ENCODE results near the gene PFDN1. TPM values are rescaled to one million over a fixed set of nuclear protein-coding genes. Genes with fewer than 3 reads are reported as not detected.

PFDN1 gene
- total and polyA plus RNA-seq, 7 donors = 35.9 to 115 (median 55.0) TPM

DNA sequence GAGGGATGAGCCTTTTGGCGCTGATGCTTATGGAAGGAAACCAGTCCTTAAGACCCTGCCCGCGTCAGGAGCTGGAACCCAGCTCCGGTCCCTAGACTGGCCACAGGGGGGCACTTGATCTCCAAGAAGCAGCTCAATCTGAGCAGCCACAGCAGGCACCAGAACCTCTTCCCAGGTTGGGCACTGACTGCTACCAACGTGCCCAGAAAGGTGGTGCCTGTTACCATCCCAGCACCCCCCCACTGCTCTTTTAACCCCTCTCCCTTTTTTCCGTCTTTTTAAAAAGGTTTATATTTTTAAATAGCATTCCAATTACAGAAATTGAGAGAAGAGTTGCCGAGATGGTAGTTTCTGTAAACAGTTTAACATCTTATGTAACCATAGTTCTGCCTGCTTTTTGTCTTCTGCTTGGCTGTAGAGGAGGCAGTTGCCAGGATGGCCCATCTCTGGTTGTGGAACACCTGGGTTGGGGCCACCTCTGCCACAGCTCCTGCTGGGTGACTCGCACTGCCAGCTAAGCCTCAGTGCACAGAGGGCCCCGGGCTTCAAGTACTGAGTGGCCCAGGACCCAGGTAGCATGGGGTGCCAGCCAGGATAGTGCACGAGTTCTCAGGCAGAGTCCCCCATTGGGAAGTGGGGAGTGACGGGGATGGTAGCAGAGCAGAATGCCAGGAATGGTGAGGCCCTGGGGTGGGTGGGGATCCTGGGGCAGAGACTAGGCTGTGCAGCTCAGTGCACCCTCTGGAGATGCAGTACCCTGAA, 62.8 kb downstream of the PFDN1 start:
- intact Hi-C loops (cut with DNase I) = loop anchor here (5.0 to 10.0 kb wide), 4 partner anchors 55 to 327 kb away; partner anchors contain the start of gene HBEGF (in 1 of the 2)
- 45 to 57% (median 48%) methylated on average over 11 of the region's 11 CpGs for WGBS, 3 donors
- peak overlapping the region; percentile 88 for H3K27ac ChIP-seq
- peak; percentile 64 to 77 for DNase-seq
- H3K27me3 ChIP-seq (ENCODE audit: insufficient read depth in 3 of 3, low read length in 2 of 3) = no peaks in the 10 kb centered on the region
- peaks cover 0 to 13% of the 10 kb centered on the region in 2 donors for H3K36me3 ChIP-seq (ENCODE audit: insufficient read depth in 1 of 2, low read depth in 1 of 2)
- ATAC-seq = peak in 3 of 4 donors; percentile 19 to 36 (median 33)
- peaks cover 71% of the 10 kb centered on the region for H3K4me1 ChIP-seq
- TF ChIP-seq, protein P1, sequence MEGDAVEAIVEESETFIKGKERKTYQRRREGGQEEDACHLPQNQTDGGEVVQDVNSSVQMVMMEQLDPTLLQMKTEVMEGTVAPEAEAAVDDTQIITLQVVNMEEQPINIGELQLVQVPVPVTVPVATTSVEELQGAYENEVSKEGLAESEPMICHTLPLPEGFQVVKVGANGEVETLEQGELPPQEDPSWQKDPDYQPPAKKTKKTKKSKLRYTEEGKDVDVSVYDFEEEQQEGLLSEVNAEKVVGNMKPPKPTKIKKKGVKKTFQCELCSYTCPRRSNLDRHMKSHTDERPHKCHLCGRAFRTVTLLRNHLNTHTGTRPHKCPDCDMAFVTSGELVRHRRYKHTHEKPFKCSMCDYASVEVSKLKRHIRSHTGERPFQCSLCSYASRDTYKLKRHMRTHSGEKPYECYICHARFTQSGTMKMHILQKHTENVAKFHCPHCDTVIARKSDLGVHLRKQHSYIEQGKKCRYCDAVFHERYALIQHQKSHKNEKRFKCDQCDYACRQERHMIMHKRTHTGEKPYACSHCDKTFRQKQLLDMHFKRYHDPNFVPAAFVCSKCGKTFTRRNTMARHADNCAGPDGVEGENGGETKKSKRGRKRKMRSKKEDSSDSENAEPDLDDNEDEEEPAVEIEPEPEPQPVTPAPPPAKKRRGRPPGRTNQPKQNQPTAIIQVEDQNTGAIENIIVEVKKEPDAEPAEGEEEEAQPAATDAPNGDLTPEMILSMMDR (IDR thresholded peaks at IDR 0.05) = peak; percentile 59
- H3K4me3 ChIP-seq = no peak overlapping the region
- no peaks in the 10 kb centered on the region for H3K9me3 ChIP-seq

GRCh38 chr5:140239461-140239860, 63.4 kb downstream of the PFDN1 start:
- Histone ChIP-seq H3K4me1 (peaks cover 64% of the 10 kb centered on the region), H3K9me3 (no peaks in the 10 kb centered on the region), H3K27ac (no peak overlapping the region), H3K27me3 (ENCODE audit: insufficient read depth in 3 of 3, low read length in 2 of 3) (no peaks in the 10 kb centered on the region), H3K4me3 (no peak overlapping the region), H3K36me3 (ENCODE audit: insufficient read depth in 1 of 2, low read depth in 1 of 2) (peaks cover 0 to 9% of the 10 kb centered on the region in 2 donors)
- TF ChIP-seq, protein P1 (IDR thresholded peaks at IDR 0.05) = no peak
- WGBS, 3 donors = 93 to 99% (median 95%) methylated on average over 5 of the region's 5 CpGs
- no peak for ATAC-seq
- DNase-seq = no peak
- intact Hi-C loops (cut with DNase I) = no loop called here

GRCh38 chr5:140238756-140239155, 64.1 kb downstream of the PFDN1 start:
- Histone ChIP-seq H3K4me3 (no peak overlapping the region), H3K36me3 (ENCODE audit: insufficient read depth in 1 of 2, low read depth in 1 of 2) (peaks cover 0 to 7% of the 10 kb centered on the region in 2 donors), H3K27ac (peak overlapping the region; percentile 43), H3K9me3 (no peaks in the 10 kb centered on the region), H3K27me3 (ENCODE audit: insufficient read depth in 3 of 3, low read length in 2 of 3) (no peaks in the 10 kb centered on the region), H3K4me1 (peaks cover 57% of the 10 kb centered on the region)
- ATAC-seq (no peak), DNase-seq (no peak)
- WGBS, 3 donors = 92 to 94% (median 92%) methylated on average over 6 of the region's 6 CpGs
- intact Hi-C loops (cut with DNase I) = no loop called here
- TF ChIP-seq, protein P1 (IDR thresholded peaks at IDR 0.05) = no peak

DNA sequence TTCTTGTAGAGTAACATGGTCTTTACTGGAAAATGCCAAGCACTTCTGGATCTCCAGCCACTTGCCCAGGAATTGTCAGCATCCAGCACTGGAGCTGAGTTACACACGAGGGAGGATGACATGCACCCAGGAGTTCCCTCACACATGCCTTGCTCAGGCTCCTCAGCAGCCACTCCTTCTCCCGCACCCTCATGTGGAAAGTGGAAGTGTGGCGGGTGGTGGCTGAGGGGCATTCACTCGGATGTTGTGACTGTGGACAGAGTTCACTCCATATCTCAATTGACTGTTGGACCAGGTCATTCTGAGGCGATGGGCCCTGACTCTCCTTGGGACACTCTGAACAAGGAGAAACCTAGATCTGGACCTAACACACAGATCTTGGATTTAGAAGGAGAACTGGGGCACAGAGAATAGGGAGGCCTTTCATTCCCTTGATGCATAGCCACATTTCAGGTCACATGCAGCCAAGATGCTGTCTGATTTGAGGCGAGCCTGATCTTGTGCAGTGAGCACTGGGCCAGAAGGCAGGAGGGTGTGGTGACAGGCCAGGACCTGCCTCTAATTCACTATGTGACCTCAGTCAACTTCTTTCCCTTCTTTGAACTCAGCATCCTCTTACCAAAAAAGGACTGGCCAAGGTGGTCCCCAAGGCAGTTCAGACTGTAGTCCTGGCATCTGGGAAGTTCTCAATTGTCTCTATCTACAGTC, 65.9 kb downstream of the PFDN1 start:
- no peak overlapping the region for H3K4me3 ChIP-seq
- peaks cover 48% of the 10 kb centered on the region for H3K4me1 ChIP-seq
- H3K9me3 ChIP-seq = no peaks in the 10 kb centered on the region
- no peak for ATAC-seq
- intact Hi-C loops (cut with DNase I) = no loop called here
- peak overlapping the region; percentile 43 for H3K27ac ChIP-seq
- H3K36me3 ChIP-seq (ENCODE audit: insufficient read depth in 1 of 2, low read depth in 1 of 2) = no peaks in the 10 kb centered on the region
- TF ChIP-seq, protein P1 (IDR thresholded peaks at IDR 0.05) = no peak
- no peaks in the 10 kb centered on the region for H3K27me3 ChIP-seq (ENCODE audit: insufficient read depth in 3 of 3, low read length in 2 of 3)
- WGBS, 3 donors = 60 to 74% (median 68%) methylated on average over 6 of the region's 6 CpGs
- no peak for DNase-seq
